HepG2 (cell line): ENCODE data around the gene LPXN. TPM values are rescaled to one million over a fixed set of nuclear protein-coding genes. Genes with fewer than 3 reads are reported as not detected.
A peak's percentile ranks its signal among the peaks of the same experiment; 100 is the strongest.

Experiments
- ATF1 ChIP-seq: IDR thresholded peaks from 2 replicates; pipeline ENCODE4 v1.6.1; 2016; ENCODE audit warnings: mild to moderate bottlenecking, control low read depth
- DNMT3B ChIP-seq: conservative IDR thresholded peaks from 2 replicates; pipeline ENCODE4 v1.6.1; 2016; ENCODE audit warnings: missing biosample characterization, control low read depth
- KAT8 ChIP-seq: IDR thresholded peaks from 2 replicates; pipeline ENCODE4 v1.6.1; 2016; ENCODE audit warnings: missing genetic modification reagents, missing compliant biosample characterization
- PHB2 ChIP-seq: fragments of 450-650 bp; IDR thresholded peaks from 2 replicates; pipeline ENCODE4 v1.6.1; 2018; ENCODE audit not compliant: partially characterized antibody
- POLR2AphosphoS5 ChIP-seq: IDR thresholded peaks from 2 replicates; pipeline ENCODE4 v1.6.1; 2012; ENCODE audit warnings: low read depth, low read length
- RFXANK ChIP-seq: IDR thresholded peaks from 2 replicates; pipeline ENCODE4 v1.6.1; 2016
- SETDB1 ChIP-seq: sonication (generic); formaldehyde crosslinking; IDR thresholded peaks from 2 replicates; pipeline ENCODE4 v1.5.1; 2020; ENCODE audit warnings: missing genetic modification reagents, mild to moderate bottlenecking, borderline replicate concordance
- SP4 ChIP-seq: sonication (generic); formaldehyde crosslinking; IDR thresholded peaks from 2 replicates; pipeline ENCODE4 v1.8.1; 2023; ENCODE audit warnings: mild to moderate bottlenecking, missing genetic modification reagents
- TARDBP ChIP-seq: sonication (generic); formaldehyde crosslinking; IDR thresholded peaks from 2 replicates; pipeline ENCODE4 v1.8.0; 2022; ENCODE audit warnings: mild to moderate bottlenecking, missing genetic modification reagents
- ZFP41 ChIP-seq: sonication (generic); formaldehyde crosslinking; IDR thresholded peaks from 2 replicates; pipeline ENCODE4 v1.4.0; 2020; ENCODE audit warnings: mild to moderate bottlenecking, missing genetic modification reagents, borderline replicate concordance
- ZNF746 ChIP-seq: sonication (generic); formaldehyde crosslinking; IDR thresholded peaks from 2 replicates; pipeline ENCODE4 v1.8.0; 2022; ENCODE audit warnings: mild to moderate bottlenecking, missing genetic modification reagents
- polyA plus RNA-seq, 8 experiments: library from polyadenylated mRNA; depleted of rRNA in 3 of 8; stranded (reverse) in 7 of 8; unstranded in 1 of 8; fragments of >200 nt; fragmentation: Illumina TruSeq in 4 of 8; extraction: Trizol in 4 of 8; gene quantifications; 2 replicates each; pipeline versions ENCODE4 v1.2.1 to v1.2.3, GENCODE V29; 2011 to 2016; ENCODE audit warnings: low read depth in 4 of 8, missing spikeins in 1 of 8, mixed read lengths in 1 of 8; ENCODE audit not compliant: insufficient read depth in 1 of 8
- total RNA-seq, 5 experiments: library from RNA; depleted of rRNA; stranded (reverse); fragments of >200 nt; fragmentation: Illumina TruSeq; extraction: Trizol; gene quantifications; 2 replicates each; pipeline ENCODE4 v1.2.3, GENCODE V29; 2016; ENCODE audit warnings: low read depth in 1 of 5
- TF ChIP-seq, protein P1 (sequence below): sonication (generic); formaldehyde crosslinking; IDR thresholded peaks from 2 replicates; pipeline ENCODE4 v1.4.0; 2020; ENCODE audit warnings: missing genetic modification reagents
- TF ChIP-seq, protein P2 (sequence below): sonication (generic); formaldehyde crosslinking; IDR thresholded peaks from one replicate; pipeline ENCODE4 v1.5.1; 2020; ENCODE audit warnings: mild to moderate bottlenecking, missing genetic modification reagents; ENCODE audit errors: not compliant biosample characterization
- TF ChIP-seq, protein P3 (sequence below): sonication (generic); formaldehyde crosslinking; IDR thresholded peaks from 2 replicates; pipeline ENCODE4 v1.4.0; 2020; ENCODE audit warnings: mild to moderate bottlenecking, missing genetic modification reagents
- TF ChIP-seq, protein P4 (sequence below): sonication (generic); formaldehyde crosslinking; IDR thresholded peaks from 2 replicates; pipeline ENCODE4 v1.5.1; 2020; ENCODE audit warnings: mild to moderate bottlenecking, moderate library complexity, missing genetic modification reagents

LPXN gene
- total and polyA plus RNA-seq, 2 of the 13 experiments (the other 11 are each of a cell fraction or from before 2014, with no cell fraction given) = 1.7 to 3.5 TPM

DNA sequence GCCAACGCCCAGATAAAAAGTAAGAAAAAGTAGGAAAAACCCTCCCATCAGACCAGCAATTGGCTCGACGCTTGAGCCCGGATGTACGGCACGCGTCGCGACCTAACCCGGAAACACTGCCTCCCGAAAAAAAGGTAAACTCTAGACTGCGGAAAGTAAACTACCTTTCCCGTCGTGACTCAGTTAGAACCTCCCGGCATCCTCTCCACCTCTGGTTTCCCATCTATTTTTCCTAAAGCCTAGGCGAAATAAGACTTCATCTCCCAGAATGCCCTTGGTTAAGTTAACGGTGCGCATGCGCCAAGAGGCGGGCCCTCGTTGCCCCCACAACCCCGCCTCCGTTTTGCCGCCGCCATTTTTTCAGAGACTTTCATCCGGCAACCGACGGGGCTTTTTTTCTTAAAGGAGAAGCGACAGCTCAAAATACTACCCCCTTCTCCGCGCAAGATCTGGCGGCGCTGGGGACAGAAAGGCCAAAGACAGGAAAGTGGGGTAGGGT is 2.5 kb upstream of the LPXN start (continued):
- TF ChIP-seq ATF1 (CRISPR knock-in tag) = peak; percentile 86
- TF ChIP-seq, protein P1, sequence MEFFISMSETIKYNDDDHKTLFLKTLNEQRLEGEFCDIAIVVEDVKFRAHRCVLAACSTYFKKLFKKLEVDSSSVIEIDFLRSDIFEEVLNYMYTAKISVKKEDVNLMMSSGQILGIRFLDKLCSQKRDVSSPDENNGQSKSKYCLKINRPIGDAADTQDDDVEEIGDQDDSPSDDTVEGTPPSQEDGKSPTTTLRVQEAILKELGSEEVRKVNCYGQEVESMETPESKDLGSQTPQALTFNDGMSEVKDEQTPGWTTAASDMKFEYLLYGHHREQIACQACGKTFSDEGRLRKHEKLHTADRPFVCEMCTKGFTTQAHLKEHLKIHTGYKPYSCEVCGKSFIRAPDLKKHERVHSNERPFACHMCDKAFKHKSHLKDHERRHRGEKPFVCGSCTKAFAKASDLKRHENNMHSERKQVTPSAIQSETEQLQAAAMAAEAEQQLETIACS (CRISPR knock-in tag) = no peak
- no peak; the same call in 1 of the 2 replicates for TF ChIP-seq TARDBP
- TF ChIP-seq KAT8 (CRISPR knock-in tag) = peak; percentile 89
- TF ChIP-seq PHB2 = no peak
- TF ChIP-seq, protein P2, sequence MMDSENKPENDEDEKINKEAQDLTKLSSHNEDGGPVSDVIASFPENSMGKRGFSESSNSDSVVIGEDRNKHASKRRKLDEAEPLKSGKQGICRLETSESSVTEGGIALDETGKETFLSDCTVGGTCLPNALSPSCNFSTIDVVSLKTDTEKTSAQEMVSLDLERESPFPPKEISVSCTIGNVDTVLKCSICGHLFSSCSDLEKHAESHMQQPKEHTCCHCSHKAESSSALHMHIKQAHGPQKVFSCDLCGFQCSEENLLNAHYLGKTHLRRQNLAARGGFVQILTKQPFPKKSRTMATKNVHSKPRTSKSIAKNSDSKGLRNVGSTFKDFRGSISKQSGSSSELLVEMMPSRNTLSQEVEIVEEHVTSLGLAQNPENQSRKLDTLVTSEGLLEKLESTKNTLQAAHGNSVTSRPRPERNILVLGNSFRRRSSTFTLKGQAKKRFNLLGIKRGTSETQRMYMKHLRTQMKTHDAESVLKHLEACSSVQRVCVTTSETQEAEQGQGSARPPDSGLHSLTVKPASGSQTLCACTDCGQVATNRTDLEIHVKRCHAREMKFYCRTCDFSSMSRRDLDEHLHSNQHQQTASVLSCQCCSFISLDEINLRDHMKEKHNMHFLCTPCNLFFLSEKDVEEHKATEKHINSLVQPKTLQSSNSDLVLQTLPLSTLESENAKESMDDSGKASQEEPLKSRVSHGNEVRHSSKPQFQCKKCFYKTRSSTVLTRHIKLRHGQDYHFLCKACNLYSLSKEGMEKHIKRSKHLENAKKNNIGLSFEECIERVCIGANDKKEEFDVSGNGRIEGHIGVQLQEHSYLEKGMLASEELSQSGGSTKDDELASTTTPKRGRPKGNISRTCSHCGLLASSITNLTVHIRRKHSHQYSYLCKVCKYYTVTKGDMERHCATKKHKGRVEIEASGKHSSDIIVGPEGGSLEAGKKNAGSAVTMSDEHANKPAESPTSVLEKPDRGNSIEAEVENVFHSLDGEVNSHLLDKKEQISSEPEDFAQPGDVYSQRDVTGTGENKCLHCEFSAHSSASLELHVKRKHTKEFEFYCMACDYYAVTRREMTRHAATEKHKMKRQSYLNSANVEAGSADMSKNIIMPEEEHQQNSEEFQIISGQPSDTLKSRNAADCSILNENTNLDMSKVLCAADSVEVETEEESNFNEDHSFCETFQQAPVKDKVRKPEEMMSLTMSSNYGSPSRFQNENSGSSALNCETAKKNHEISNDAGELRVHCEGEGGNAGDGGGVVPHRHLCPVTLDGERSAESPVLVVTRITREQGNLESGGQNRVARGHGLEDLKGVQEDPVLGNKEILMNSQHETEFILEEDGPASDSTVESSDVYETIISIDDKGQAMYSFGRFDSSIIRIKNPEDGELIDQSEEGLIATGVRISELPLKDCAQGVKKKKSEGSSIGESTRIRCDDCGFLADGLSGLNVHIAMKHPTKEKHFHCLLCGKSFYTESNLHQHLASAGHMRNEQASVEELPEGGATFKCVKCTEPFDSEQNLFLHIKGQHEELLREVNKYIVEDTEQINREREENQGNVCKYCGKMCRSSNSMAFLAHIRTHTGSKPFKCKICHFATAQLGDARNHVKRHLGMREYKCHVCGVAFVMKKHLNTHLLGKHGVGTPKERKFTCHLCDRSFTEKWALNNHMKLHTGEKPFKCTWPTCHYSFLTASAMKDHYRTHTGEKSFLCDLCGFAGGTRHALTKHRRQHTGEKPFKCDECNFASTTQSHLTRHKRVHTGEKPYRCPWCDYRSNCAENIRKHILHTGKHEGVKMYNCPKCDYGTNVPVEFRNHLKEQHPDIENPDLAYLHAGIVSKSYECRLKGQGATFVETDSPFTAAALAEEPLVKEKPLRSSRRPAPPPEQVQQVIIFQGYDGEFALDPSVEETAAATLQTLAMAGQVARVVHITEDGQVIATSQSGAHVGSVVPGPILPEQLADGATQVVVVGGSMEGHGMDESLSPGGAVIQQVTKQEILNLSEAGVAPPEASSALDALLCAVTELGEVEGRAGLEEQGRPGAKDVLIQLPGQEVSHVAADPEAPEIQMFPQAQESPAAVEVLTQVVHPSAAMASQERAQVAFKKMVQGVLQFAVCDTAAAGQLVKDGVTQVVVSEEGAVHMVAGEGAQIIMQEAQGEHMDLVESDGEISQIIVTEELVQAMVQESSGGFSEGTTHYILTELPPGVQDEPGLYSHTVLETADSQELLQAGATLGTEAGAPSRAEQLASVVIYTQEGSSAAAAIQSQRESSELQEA (CRISPR knock-in tag) = no peak
- no peak; the same call in 1 of the 2 replicates for TF ChIP-seq ZNF746 (CRISPR knock-in tag)
- no peak for TF ChIP-seq SETDB1 (CRISPR knock-in tag)
- TF ChIP-seq, protein P3, sequence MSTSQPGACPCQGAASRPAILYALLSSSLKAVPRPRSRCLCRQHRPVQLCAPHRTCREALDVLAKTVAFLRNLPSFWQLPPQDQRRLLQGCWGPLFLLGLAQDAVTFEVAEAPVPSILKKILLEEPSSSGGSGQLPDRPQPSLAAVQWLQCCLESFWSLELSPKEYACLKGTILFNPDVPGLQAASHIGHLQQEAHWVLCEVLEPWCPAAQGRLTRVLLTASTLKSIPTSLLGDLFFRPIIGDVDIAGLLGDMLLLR (CRISPR knock-in tag) = no peak
- no peak for TF ChIP-seq POLR2AphosphoS5
- TF ChIP-seq, protein P4, sequence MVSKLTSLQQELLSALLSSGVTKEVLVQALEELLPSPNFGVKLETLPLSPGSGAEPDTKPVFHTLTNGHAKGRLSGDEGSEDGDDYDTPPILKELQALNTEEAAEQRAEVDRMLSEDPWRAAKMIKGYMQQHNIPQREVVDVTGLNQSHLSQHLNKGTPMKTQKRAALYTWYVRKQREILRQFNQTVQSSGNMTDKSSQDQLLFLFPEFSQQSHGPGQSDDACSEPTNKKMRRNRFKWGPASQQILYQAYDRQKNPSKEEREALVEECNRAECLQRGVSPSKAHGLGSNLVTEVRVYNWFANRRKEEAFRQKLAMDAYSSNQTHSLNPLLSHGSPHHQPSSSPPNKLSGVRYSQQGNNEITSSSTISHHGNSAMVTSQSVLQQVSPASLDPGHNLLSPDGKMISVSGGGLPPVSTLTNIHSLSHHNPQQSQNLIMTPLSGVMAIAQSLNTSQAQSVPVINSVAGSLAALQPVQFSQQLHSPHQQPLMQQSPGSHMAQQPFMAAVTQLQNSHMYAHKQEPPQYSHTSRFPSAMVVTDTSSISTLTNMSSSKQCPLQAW (CRISPR knock-in tag) = peak; percentile 44; the same call in 1 of the 2 replicates
- no peak for TF ChIP-seq DNMT3B (CRISPR knock-in tag)
- no peak for TF ChIP-seq ZFP41 (CRISPR knock-in tag)
- no peak for TF ChIP-seq SP4 (CRISPR knock-in tag)
- no peak for TF ChIP-seq RFXANK
